Measurements from ENCODE around the gene CADM2. TPM values are rescaled to one million over a fixed set of nuclear protein-coding genes. Genes with fewer than 3 reads are reported as not detected.

CADM2 gene
- total RNA-seq, 1 donor: 2.2 TPM

- no peak for TF ChIP-seq CTCF (IDR thresholded peaks at IDR 0.05; ENCODE audit: insufficient read depth, low read length)
- H3K4me3 ChIP-seq (ENCODE audit: low read depth, low read length): no peak overlapping the region
Observed at GRCh38 chr3:84960581-84960980, 1.8 kb downstream of the CADM2 start.

GRCh38 chr3:84961011-84961410 lies 2.2 kb downstream of the CADM2 start:
- H3K4me3 ChIP-seq (ENCODE audit: low read depth, low read length): no peak overlapping the region
- TF ChIP-seq CTCF (IDR thresholded peaks at IDR 0.05; ENCODE audit: insufficient read depth, low read length): no peak
- no peak for DNase-seq (ENCODE audit: low read depth)

More at GRCh38 chr3:84960581-84960980, 1.8 kb downstream of the CADM2 start:
- DNase-seq (ENCODE audit: low read depth): no peak

GRCh38 chr3:84961521-84962255 lies 2.9 kb downstream of the CADM2 start:
- no peak for DNase-seq (ENCODE audit: low read depth)
- H3K4me3 ChIP-seq (ENCODE audit: low read depth, low read length): no peak overlapping the region
- no peak for TF ChIP-seq CTCF (IDR thresholded peaks at IDR 0.05; ENCODE audit: insufficient read depth, low read length)

- no peak for DNase-seq (ENCODE audit: low read depth)
- H3K4me3 ChIP-seq (ENCODE audit: low read depth, low read length): no peak overlapping the region
Observed at GRCh38 chr3:84962415-84962814, 3.6 kb downstream of the CADM2 start.

GRCh38 chr3:84963137-84963536 lies 4.3 kb downstream of the CADM2 start:
- no peak for DNase-seq (ENCODE audit: low read depth)
- H3K4me3 ChIP-seq (ENCODE audit: low read depth, low read length): no peak overlapping the region
- TF ChIP-seq CTCF (IDR thresholded peaks at IDR 0.05; ENCODE audit: insufficient read depth, low read length): no peak

More at GRCh38 chr3:84962415-84962814, 3.6 kb downstream of the CADM2 start:
- TF ChIP-seq CTCF (IDR thresholded peaks at IDR 0.05; ENCODE audit: insufficient read depth, low read length): no peak

- no peak for TF ChIP-seq CTCF (IDR thresholded peaks at IDR 0.05; ENCODE audit: insufficient read depth, low read length)
- no peak overlapping the region for H3K4me3 ChIP-seq (ENCODE audit: low read depth, low read length)
- no peak for DNase-seq (ENCODE audit: low read depth)
Observed at GRCh38 chr3:84965141-84965540, 6.4 kb downstream of the CADM2 start.
